HL-60 (cell line): ENCODE results near the gene BTLA.
A peak's percentile ranks its signal among the peaks of the same experiment; 100 is the strongest.
"Not testable (repeated sequence)": the region's sequence is repeated elsewhere in the genome, so short reads cannot be mapped to it uniquely, and the experiment has no call there.

Experiments
- DNase-seq, 2 experiments: peaks; one replicate each; pipeline ENCODE4 v3.0.0-alpha.2; 2010 to 2020; ENCODE audit warnings: low read depth in 1 of 2, low spot score in 1 of 2
- H3K27ac ChIP-seq: fragments of 250-450 bp; sonication (Bioruptor Pico); replicated peaks from 2 replicates; pipeline ENCODE4 v1.5.1; 2020; ENCODE audit warnings: mild to moderate bottlenecking, moderate library complexity
- H3K27me3 ChIP-seq: fragments of 250-450 bp; sonication (Bioruptor Pico); 2 replicates; pipeline ENCODE4 v1.5.1; 2021; ENCODE audit warnings: mild to moderate bottlenecking, moderate library complexity; ENCODE audit not compliant: insufficient read depth, poor library complexity, severe bottlenecking
- H3K4me3 ChIP-seq: replicated peaks from 2 replicates; pipeline ENCODE4 v1.5.1; 2011; ENCODE audit warnings: mild to moderate bottlenecking, control low read depth, low read length; ENCODE audit not compliant: insufficient read depth
- GABPA ChIP-seq: IDR thresholded peaks from 2 replicates; pipeline ENCODE4 v1.6.1; 2012; ENCODE audit warnings: low read depth
- POLR2AphosphoS5 ChIP-seq: IDR thresholded peaks from 2 replicates; pipeline ENCODE4 v1.6.1; 2012; ENCODE audit warnings: low read depth
- SPI1 ChIP-seq: IDR thresholded peaks from 2 replicates; pipeline ENCODE4 v1.6.1; 2012; ENCODE audit warnings: low read depth, mild to moderate bottlenecking, borderline replicate concordance
- TF ChIP-seq, protein P1 (sequence below): IDR thresholded peaks from 2 replicates; pipeline ENCODE4 v1.6.1; 2012; ENCODE audit warnings: low read depth; ENCODE audit not compliant: insufficient replicate concordance
- TF ChIP-seq, protein P2 (sequence below): IDR thresholded peaks from one replicate; pipeline ENCODE4 v1.5.1; 2011; ENCODE audit warnings: low read length, control low read depth, inconsistent platforms; ENCODE audit not compliant: insufficient read depth

Gene BTLA

DNA sequence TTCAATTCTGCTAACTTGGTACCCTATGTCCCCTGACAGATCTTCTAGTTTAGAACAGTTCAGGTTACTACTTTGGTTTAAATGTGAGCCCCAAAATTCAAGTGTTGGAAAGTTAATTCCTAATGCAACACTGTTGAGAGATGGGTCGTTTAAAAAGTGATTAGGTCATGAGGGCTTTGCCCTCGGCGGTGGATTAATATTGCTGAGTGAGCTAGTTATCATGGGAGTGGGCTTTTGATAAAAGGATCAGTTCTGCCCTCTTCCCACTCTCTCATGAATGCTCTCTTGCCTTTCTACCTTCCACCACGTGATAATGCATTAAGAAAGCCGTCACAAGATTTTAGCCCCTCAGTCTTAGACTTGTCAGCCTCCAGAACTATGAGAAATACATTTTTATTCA, 72.1 kb downstream of the BTLA start:
- H3K4me3 ChIP-seq, result no peak overlapping the region
- H3K27me3 ChIP-seq, result no peaks in the 10 kb centered on the region
- no peak for DNase-seq
- H3K27ac ChIP-seq, result no peak overlapping the region
- TF ChIP-seq, protein P1, sequence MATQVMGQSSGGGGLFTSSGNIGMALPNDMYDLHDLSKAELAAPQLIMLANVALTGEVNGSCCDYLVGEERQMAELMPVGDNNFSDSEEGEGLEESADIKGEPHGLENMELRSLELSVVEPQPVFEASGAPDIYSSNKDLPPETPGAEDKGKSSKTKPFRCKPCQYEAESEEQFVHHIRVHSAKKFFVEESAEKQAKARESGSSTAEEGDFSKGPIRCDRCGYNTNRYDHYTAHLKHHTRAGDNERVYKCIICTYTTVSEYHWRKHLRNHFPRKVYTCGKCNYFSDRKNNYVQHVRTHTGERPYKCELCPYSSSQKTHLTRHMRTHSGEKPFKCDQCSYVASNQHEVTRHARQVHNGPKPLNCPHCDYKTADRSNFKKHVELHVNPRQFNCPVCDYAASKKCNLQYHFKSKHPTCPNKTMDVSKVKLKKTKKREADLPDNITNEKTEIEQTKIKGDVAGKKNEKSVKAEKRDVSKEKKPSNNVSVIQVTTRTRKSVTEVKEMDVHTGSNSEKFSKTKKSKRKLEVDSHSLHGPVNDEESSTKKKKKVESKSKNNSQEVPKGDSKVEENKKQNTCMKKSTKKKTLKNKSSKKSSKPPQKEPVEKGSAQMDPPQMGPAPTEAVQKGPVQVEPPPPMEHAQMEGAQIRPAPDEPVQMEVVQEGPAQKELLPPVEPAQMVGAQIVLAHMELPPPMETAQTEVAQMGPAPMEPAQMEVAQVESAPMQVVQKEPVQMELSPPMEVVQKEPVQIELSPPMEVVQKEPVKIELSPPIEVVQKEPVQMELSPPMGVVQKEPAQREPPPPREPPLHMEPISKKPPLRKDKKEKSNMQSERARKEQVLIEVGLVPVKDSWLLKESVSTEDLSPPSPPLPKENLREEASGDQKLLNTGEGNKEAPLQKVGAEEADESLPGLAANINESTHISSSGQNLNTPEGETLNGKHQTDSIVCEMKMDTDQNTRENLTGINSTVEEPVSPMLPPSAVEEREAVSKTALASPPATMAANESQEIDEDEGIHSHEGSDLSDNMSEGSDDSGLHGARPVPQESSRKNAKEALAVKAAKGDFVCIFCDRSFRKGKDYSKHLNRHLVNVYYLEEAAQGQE, result no peak

DNA sequence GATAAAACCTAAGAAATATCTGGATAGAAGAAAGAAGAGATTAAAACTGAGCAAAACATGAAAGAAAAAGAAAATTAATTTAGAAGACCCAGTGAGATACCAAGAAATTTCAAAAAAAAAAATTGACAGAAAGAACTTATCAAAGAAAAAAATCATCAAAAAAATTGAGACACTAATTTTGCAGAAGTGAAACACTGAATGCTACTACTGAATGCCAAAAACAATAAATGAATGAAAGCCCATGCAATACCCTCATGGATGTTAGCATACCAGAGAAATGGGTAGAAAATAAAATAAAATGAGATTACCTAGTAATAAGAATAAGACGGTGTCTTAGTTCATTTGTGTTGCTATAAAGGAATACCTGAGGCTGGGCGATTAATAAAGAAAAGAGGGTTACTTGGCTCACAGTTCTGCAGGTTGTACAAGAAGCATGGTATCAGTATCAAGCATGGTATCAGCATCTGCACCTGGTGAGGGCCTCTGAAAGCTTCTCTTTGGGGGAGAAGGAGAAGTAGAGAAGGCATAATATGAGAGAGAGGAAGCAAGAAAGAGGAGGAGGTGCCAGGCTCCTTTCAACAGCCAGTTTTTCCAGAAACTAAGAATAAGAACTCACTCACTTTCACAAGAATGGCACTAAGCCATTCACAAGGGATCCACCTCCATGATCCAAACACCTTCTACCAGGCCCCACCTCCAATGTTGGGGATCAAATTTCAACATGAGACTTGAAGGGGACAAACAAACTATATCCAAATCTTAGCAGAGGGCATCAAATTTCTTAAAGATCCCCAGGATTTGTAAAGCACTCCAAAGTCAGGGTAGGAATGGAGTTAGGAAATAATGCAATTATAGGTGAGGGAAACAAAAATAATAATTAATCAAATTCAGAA, 73.2 kb downstream of the BTLA start:
- DNase-seq, result peak; percentile 6 to 37
- TF ChIP-seq POLR2AphosphoS5 (no peak), SPI1 (peak; percentile 37; the same call in 1 of the 2 replicates)
- Histone ChIP-seq H3K27me3 (no peaks in the 10 kb centered on the region), H3K27ac (no peak overlapping the region), H3K4me3 (no peak overlapping the region)

DNA sequence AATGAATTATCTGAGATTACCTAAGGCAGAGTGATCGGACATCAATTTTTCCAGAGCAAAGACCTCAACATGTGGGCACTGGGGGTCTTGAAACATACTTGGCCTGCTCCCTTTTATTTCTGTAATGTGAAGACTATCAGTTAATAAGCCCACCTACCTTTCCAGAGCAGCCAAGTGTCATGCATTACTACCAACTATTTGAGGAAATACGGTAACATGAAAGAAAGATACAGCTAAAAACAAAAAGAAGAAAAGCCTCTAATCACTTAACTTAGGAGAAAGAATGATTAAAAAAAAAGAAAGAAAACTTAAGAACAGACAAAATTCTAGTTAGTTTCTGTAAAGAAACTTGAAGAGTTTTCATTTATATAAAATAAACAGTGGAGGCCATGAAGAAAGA, 73.9 kb downstream of the BTLA start:
- Histone ChIP-seq H3K27ac (no peak overlapping the region), H3K4me3 (no peak overlapping the region), H3K27me3 (no peaks in the 10 kb centered on the region)
- DNase-seq, result no peak
- TF ChIP-seq POLR2AphosphoS5 (no peak), GABPA (no peak), SPI1 (no peak)
- TF ChIP-seq, protein P1, result no peak
- TF ChIP-seq, protein P2, sequence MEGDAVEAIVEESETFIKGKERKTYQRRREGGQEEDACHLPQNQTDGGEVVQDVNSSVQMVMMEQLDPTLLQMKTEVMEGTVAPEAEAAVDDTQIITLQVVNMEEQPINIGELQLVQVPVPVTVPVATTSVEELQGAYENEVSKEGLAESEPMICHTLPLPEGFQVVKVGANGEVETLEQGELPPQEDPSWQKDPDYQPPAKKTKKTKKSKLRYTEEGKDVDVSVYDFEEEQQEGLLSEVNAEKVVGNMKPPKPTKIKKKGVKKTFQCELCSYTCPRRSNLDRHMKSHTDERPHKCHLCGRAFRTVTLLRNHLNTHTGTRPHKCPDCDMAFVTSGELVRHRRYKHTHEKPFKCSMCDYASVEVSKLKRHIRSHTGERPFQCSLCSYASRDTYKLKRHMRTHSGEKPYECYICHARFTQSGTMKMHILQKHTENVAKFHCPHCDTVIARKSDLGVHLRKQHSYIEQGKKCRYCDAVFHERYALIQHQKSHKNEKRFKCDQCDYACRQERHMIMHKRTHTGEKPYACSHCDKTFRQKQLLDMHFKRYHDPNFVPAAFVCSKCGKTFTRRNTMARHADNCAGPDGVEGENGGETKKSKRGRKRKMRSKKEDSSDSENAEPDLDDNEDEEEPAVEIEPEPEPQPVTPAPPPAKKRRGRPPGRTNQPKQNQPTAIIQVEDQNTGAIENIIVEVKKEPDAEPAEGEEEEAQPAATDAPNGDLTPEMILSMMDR, result no peak

DNA sequence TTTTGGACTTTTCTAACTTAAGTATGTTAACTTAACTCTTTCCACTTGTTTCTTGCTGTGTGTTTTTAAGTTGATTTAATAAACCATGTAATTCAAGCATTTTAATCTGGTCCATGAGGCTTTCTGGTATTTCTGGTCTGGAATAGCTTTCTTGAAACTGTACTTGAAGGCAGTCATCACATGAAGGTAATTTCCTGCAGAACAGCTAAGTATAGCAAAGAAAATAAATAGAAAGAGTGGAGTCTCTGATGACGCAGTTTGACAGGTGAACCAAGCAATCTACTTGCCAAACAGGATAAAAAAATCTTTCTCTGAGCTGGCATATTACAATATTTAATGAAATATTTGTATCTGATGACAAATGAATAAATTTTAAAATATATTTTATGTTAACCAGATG, 74.9 kb downstream of the BTLA start:
- H3K4me3 ChIP-seq, result no peak overlapping the region
- no peaks in the 10 kb centered on the region for H3K27me3 ChIP-seq
- TF ChIP-seq SPI1, result no peak
- TF ChIP-seq POLR2AphosphoS5, result no peak
- H3K27ac ChIP-seq, result no peak overlapping the region
- DNase-seq, result no peak

DNA sequence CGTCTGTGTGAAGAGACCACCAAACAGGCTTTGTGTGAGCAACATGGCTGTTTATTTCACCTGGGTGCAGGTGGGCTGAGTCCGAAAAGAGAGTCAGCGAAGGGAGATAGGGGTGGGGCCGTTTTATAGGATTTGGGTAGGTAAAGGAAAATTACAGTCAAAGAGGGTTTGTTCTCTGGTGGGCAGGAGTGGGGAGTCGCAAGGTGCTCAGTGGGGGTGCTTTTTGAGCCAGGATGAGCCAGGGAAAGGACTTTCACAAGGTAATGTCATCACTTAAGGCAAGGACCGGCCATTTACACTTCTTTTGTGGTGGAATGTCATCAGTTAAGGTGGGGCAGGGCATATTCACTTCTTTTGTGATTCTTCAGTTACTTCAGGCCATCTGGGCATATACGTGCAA, 76.4 kb downstream of the BTLA start:
- H3K27ac ChIP-seq, DNase-seq, H3K4me3 ChIP-seq, H3K27me3 ChIP-seq: not testable (repeated sequence)

DNA sequence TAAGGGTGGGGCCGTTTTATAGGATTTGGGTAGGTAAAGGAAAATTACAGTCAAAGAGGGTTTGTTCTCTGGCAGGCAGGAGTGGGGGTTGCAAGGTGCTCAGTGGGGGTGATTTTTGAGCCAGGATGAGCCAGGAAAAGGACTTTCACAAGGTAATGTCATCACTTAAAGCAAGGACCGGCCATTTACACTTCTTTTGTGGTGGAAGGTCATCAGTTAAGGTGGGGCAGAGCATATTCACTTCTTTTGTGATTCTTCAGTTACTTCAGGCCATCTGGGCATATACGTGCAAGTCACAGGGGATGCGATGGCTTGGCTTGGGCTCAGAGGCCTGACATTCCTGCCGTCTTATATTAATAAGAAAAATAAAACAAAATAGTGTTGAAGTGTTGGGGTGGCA, 80.7 kb downstream of the BTLA start:
- DNase-seq, H3K27ac ChIP-seq, H3K27me3 ChIP-seq, H3K4me3 ChIP-seq: not testable (repeated sequence)
